GM18519 (cell line): Measurements from ENCODE around the gene SHH.

Source experiments
- ATAC-seq: cut with Tn5 transposase; IDR thresholded peaks from one replicate; pipeline ENCODE4 v1.9.1; 2021; ENCODE audit warnings: mild to moderate bottlenecking, moderate library complexity; ENCODE audit not compliant: unreplicated experiment, low FRiP score

The SHH gene

DNA sequence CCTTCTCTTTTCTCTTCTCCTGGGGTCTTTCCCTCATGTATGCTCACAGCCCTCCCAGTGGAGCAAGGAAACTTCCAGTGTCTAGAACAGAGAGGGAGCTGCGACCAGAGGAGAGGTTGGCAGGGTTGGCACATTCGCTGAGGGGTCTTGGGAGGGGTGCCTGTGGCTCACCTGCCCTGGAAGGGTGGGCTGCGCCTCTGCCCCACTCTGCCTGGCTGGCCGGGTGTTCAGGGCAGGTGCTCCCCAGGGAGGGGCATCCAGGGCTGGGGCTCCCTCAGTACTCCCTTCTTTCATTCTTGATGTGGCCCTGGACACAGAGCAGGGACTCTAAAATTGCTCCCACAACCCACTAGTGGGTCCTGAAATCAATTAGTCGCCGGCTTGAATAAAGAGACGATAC is 16.9 kb downstream of the SHH start:
- no peak for ATAC-seq

DNA sequence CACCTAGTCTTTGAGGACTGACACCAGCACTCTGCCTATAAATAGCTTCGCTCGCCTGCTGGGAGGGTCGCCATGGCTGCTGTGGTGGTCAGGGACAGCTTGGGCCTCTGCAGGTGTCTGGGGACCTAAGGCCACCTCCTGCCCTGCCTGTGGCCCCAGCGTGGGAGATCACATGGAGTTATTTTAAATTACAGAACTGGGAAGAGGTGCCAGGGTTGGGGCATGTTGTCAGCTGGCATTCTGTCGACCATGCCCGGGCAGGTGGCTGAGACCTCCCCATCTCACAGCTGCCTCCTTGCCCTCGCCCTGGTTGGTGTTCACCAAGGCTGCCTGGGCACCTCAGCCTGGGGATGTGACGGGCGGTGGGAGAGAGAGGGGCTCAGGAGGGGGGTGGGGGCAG is 18.1 kb downstream of the SHH start:
- ATAC-seq: no peak

DNA sequence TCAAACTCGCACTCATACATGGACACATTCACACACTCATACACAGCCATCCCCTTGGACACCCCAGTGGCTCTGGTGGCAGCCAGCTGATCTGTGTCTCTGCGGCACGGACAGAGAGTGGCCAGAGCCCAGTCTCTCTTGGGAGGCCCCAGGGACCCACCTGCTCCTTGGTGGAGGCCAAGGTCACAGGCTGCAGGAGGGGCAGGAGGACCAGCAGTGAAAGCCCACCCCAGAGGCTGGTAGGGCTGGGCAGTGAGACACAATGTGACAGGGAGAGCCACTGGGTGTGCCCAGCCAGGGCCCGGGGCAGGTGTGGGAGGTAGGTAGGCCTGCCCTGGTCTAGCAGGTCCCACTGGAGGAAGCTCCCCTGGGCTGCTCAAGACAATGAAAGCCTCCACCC is 18.5 kb downstream of the SHH start:
- no peak for ATAC-seq

DNA sequence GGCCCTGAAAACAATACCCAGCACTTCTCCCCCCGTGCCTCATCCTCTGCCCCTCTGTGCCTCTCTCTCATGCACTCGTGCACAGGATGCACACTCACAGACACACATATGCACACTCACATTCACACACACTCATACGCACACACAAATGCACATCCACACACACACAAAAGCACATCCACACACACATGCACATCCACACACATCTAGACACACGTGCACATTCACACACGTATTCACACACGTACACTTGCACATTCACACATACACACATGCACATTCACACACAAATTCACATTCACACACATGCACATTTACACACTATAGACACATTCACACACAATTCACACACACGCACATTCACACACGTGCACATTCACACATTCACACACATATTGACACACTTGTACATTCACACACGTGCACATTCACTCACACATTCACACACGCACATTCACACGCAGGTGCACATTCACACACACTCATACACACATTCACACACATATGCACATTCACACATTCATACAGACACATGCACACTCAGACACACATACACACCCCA is 19.2 kb downstream of the SHH start:
- no peak for ATAC-seq

DNA sequence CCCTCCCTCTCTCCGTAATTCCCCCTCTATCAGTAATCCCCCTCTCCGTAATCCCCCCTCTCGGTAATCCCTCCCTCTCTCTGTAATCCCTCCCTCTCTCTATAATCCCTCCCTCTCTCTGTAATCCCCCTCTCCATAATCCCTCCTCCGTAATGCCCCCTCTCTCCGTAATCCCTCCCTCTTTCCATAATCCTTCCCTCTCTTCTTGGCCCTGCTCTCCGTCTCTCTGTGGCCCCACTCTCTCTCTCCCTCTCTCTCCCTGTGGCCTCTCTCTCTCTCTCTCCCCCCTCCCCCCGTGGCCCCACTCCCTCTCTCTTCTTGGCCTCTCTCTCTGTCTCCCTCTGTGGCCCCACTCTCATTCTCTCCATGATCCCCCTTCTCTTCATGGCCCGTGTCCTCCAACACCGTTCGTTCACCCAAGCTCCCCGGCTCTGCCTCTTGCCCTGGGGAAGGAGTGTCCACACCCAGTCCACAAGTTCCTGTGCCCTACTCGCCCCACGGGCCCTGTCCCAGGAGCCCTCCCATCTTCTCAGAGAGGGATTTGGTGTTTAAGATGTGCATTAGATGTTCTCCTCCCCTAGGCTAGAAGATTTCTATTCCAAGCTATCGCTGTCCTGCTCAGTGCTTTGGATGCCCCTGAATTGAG is 19.8 kb downstream of the SHH start:
- ATAC-seq: no peak

DNA sequence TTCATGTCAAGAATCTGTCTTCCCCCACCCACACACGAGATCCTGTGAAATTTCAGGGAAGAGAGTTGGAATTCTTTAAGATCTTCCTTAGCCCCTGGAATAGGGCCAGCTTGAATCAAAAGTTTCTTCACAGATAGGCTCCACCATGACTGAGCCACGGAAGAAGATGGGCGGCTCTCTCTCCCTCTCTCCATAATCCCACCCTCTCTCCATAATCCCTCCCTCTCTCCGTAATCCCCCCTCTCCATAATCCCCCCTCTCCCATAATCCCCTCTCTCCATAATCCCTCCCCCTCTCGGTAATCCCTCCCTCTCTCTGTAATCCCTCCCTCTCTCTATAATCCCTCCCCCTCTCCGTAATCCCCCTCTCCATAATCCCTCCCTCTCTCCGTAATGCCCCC is 20.4 kb downstream of the SHH start:
- ATAC-seq: no peak

DNA sequence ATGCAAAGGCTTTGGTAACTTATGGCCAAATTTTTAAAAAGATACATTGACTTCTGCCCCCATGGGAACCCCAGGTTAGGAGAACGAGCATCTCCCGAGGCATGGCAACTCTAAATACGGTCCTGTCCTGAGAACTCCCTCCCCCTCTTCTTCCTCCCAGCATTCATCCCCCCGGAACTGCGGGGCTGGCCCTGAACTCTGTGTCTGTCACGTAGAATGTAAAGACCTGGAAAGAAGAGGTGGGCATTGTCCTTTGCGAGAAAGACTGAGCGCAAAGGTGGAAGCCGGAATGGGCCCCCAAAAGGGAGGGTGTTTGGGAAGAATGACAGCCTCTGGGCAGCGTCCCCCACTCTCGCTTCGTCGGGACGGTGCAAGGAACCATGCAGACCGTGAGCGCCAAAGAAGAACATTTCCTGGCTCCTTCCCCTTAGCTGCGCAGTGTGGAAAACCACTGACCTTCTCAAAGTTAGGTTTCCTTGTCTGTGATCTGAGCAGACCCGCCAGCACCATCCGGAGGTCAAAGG is 21.0 kb downstream of the SHH start:
- no peak for ATAC-seq

DNA sequence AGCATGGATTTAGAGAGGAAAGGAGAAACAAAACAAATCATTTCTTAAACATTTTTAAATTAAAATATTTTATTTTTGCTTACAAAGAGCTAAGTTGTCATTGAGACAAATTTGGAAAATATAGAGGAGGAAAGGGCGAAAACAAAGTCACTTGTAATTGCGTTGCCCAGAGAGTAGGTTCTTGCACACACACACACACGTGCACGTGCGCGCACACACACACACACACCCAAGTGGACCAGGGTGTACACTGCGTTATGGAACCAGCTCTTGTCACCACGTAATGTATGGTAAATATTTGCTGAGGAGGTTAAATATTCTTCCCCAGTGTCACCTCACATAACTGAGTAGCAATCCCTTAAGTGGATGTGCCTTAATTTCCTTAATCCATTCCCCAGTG is 21.6 kb downstream of the SHH start:
- no peak for ATAC-seq

DNA sequence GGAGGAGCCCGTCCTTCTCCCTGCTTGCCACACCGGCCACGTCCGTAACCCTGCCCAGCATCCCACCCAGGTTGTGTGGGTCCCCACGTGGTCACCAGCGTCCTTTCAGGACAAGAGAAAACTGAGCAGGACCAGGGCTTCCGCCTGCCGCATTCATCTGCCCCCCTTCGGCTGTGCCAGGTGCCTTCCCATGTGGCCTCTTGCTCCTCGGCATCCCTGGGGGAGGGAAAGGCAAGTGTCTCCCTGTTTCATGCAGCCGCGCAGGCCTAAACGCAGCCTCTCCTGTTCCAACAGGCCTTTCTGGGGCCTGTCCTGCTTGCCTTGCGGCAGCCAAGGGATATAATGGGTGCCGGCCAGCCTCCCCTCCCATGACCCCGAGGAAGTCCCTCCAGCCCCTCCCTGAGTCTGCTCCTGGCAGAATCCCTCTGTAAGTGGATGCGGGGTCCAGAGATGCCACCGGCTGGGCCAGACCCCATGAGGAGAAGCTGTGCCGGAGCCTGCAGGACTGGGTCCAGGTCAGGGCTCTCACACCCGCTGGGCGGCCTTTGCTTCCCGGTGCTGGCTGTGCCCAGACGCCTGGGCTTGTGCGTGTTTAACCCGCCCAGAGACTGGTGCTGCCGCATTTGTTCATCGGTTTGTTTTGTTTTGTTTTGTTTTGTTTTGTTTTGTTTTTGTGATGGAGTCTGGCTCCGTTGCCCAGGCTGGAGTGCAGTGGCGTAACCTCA is 23.1 kb downstream of the SHH start:
- no peak for ATAC-seq

DNA sequence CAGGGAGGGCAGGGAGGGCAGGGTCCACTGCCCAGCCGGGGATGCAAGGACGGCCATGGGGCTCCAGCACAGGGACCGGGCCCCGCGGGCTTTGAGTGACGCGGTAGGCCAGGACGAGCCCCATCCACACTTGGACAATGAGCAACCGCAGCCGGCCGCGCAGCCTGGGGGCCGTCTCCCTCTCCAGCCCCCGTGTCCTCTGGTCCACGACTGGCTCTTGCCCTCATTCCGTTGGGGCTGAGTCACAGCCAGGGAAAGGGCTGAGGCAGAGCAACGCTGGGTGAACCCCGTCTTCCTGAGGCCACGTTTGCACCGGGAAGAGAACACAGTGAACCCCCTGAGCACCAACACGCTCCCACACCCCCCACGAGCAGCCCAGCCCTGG is 23.7 kb downstream of the SHH start:
- ATAC-seq: no peak

DNA sequence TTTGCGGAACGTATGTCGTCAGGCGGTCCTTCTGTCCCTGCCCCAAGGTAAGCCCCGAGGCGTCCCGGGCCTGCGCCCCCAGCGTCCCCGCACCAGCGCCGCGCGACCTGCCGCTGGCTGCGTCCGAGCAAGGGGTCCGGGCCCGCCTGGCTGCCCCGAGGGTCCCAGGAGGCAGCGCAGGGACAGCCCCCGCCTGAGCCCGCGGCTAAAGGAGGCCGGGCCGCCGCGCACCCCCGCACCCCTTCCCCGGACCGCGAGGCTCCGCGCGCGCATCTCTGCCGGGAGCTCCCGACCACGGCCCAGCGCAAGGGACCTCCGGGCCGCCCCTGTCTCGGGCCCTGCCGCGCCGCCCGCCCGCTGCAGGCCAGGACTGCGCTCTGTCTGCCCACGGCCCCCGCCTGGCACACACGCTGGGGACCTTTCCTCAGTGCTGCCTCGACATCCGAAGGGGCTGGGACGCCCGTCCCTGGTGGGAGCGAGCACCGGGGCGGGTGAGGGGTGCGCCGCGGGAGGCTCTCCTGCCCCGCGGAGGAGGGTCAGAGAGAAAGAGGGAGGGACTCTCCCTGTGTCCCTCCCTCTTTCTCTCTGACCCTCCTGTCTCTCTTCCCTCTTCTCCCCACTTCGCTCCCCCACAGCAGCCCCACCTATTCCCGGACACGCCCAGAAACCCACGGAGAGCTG is 25.0 kb downstream of the SHH start:
- no peak for ATAC-seq

DNA sequence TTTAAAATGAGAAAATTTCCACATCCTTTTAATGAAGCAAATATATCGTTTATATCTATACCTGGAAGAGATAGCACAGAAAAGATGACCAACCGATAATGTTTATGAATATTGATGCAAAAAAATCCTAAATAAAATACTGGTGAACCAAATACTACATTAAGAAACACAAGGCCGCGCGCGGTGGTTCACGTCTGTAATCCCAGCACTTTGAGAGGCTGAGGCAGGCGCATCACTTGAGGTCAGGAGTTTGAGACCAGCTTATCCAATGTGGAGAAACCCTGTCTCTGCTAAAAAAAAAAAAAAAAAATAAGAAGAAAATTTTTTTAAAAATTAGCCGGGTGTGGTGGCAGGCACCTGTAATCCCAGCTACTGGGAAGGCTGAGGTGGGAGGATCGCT is 25.8 kb downstream of the SHH start:
- no peak for ATAC-seq

DNA sequence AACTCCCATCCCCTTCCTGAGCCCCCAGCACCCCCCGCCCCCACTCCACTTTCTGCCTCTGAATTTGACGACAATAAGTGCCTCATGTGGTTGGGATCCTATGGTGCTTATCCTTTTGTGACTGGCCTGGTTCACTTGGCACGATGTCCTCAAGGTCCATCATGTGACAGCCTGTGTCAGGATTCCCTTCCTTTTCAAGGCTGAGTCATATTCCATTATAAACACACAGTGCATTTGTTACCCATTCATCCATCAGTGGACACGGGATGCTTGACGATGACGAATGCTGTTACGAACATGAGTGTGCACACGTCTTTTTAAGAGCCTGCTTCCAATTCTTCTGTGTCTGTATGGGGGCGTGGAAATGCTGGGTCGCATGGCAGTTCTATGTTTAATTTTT is 26.7 kb downstream of the SHH start:
- ATAC-seq: no peak

DNA sequence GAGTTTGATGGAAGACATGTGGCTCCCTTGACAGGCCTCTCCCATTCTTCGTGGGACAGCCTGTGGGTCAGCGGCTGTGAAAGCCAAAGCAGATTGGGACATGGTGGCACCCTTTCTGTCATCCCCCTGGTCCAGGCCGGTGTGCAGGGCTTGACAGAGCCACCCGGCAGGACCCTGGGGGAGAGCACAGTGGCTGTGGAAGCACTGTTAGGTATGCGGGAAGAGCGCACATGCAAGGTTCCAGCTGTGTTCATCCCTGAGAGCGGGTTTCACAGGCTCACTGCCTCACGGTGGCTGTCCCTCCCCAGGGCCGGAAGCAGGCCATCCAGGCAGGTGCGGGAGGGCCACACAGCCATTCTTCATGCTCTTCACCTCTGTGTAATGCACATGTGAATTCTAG is 29.8 kb downstream of the SHH start:
- ATAC-seq: no peak

DNA sequence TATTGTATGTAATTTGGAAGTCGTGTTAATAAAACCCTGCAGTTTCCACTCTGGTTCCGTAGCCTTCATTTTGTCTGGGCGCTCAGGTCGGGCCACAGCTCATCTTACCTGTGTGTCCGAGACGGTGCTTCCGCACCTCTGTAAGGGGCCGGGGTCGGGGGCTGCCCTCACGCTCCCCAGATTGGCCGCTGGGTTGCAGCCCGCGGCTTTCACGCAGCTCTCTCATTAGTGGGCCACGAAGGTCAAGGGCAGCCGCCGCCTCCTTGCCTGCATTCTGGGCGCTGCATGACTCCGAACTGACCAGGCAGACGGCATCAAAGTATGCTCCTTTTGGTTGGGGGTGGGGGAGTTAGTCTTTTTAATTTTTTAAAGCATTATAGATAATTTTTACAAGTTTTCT is 30.8 kb downstream of the SHH start:
- ATAC-seq: no peak

DNA sequence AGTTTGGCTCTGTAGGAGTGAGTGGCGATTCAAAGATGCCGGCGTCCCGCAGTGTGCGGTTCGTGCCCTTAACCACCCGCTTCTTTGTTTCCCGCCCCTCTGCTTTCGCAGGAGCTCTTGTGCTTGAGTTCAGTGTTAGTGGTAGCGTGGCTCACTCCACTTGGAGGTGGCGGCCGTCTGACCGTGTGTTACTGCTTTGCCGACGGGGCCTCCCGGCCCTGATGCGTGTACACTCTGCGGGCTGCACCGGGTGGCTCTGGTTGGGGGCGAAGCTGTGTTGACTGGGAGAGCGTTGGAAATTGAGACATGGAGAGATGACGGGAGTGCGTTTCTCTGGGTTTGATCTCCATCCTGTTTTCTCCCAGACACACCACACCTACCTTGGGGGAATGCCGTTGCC is 31.4 kb downstream of the SHH start:
- ATAC-seq: no peak

DNA sequence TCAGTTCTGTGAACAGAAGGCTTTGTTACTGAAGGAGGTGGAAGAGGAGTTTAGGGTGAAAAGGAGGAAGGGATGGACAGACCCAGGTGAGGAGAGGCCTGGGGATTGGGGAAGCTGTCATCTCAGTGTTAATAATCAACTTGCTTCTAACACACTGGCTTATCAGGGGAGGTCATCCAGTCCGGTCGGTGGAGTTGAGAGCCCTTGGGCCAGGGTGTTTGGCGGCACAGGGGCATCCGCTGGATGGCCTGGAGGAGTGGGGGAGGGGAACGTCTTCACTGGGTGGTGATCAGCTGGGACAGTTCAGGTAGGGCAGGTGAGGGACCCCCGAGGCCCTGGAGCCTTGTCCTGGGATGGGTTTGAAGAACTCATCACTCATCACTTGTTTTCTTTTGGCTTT is 33.9 kb downstream of the SHH start:
- no peak for ATAC-seq

DNA sequence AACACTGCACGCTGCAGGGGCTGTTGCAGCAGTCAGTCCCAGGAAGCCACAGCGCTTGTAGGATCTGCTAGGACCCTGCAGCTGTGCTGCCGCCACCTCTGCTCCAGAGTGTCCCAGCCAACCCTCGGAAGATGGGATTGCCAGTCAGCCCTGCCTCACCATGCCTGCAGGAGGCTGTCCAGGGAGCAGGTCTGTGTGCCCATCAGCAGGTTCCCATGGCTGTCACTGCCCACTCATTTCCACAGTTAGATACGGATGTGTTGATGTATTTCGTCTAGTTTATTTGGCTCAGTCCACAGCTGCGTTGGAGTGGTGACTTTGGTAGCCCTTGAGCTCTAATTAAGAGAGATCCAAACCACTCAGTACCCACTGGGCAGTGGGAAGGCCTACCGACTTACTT is 35.7 kb downstream of the SHH start:
- ATAC-seq: no peak

DNA sequence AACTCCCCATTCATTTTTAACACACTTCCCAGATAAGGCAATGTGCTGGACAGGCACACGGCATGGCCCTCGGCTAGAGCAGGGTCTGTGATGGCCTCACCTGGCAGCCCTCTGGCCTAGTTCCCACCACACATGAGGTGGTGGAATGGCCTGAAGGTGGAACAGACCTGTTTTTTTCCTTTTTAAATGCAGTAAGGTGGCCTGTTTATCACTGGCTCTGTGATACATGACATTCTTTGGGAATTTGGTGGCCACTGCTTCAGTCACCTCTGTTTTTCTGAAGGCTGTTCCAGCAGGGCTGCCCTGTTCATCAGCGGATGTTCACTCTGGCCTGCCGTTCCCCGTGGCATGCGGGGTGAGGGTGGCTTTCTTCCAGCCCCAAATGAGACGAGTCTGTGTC is 36.6 kb downstream of the SHH start:
- no peak for ATAC-seq

DNA sequence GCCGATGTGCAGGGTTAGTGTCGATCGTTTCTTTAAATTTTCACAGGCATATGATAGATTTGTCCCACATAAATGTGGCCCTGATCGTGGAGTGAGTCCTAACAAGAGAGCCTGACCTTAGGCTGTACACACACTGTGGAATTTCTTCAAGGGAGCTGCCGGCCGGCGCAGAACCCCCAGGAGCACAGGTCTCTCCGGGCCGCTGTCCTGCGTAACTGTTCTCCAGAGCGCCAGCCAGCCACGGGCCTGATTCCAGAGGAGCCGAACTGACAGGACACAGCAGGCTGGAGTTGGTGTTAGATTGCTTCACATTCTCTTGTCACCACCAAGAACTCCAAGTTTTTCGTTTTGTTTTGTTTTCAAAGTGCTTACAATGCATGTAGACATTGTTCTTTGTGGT is 37.3 kb downstream of the SHH start:
- ATAC-seq: no peak

DNA sequence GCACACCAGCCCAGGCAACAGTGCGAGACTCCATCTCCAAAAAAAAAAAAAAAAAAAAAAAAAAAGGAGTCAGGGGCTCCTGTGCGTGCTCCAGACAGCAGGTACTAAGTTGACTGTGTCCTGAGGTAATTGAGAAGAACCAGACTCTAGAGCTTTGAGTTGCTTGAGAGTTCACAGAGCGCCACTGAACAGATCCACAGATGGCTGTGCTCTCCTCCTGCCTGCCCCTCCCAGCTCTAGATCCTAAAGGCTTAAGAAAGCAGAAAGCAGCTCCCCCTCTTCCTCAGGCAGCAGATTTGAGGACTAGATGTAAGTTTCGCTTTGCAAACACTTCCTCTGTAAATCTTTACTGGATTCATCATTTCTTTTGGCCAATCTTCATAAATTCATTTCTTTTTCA is 38.7 kb downstream of the SHH start:
- no peak for ATAC-seq

DNA sequence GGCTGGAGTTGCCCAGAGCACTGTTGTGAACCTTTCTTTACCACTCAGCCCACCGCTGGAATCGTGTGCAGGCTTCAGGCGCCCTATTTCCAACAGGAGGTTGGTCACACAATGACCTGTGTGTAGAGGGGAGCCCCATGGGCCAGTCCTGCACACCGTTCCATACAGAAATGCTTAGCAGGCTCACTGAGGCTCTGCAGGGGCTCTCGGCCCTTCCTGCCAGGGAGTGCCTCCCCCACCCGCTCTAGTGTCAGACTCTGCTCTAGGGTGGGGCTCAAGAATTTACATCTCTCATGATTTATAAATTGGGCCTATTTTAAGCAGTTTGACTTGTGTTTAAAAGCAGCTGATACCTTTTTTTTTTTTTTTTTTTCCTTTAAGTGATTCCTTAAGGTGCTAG is 42.0 kb downstream of the SHH start:
- no peak for ATAC-seq
